T-cell (primary cell): Measurements from ENCODE around the gene TANGO2. TPM values are rescaled to one million over a fixed set of nuclear protein-coding genes. Genes with fewer than 3 reads are reported as not detected.

Experiments
- ATAC-seq, 4 experiments: fragments of 200-7000 bp in 3 of 4; fragments of 150-1000 bp in 1 of 4; cut with Tn5 transposase; replicated peaks in 1 of 4; 1 replicate in 3 of 4; 2 replicates in 1 of 4; pipeline ENCODE4 v1.10.0; 2021; ENCODE audit warnings: moderate library complexity in 3 of 4, mild to moderate bottlenecking in 2 of 4, moderate number of reproducible peaks in 1 of 4
- CTCF ChIA-PET, 2 donors: fragments of 300-600 bp; sonication (Branson Sonifier 250); formaldehyde crosslinking; loops; one replicate each; lab custom pipeline; 2022; ENCODE audit warnings: antibody characterized with exemption in 2 of 2; lab: Charles Lee
- POLR2A ChIA-PET, 2 donors: fragments of 300-600 bp; sonication (Branson Sonifier 250); formaldehyde crosslinking; loops; one replicate each; lab custom pipeline; 2022; ENCODE audit warnings: antibody characterized with exemption in 2 of 2; lab: Charles Lee
- DNase-seq, 35 experiments: peaks; one replicate each; pipeline versions ENCODE4 v3.0.0 to v3.0.0-alpha.2; 2013 to 2023
- H3K27ac ChIP-seq: one replicate; pipeline ENCODE4 v1.5.1; 2013; ENCODE audit warnings: low read length
- H3K27me3 ChIP-seq, 2 experiments: replicated peaks in 1 of 2; 1 replicate in 1 of 2; 2 replicates in 1 of 2; pipeline versions ENCODE4 v1.6.1 to v1.7.0; 2013; ENCODE audit warnings: low read length in 1 of 2, mixed read lengths in 1 of 2; ENCODE audit not compliant: control insufficient read depth in 2 of 2, insufficient read depth in 2 of 2; ENCODE audit errors: extremely low read depth in 1 of 2
- H3K36me3 ChIP-seq, 2 donors: 1 replicate in 1 of 2; 2 replicates in 1 of 2; pipeline versions ENCODE4 v1.6.1 to v1.7.0; 2013; ENCODE audit warnings: low read length in 1 of 2; ENCODE audit not compliant: control insufficient read depth in 2 of 2, insufficient read depth in 1 of 2; ENCODE audit errors: extremely low read depth in 1 of 2
- H3K4me1 ChIP-seq, 2 experiments: 1 replicate in 1 of 2; 2 replicates in 1 of 2; pipeline versions ENCODE4 v1.6.1 to v1.7.0; 2013; ENCODE audit warnings: low read length in 2 of 2, mixed read lengths in 1 of 2; ENCODE audit not compliant: insufficient read depth in 2 of 2, control insufficient read depth in 1 of 2; ENCODE audit errors: extremely low read depth in 1 of 2
- H3K4me3 ChIP-seq, 2 donors: 1 replicate in 1 of 2; 2 replicates in 1 of 2; pipeline versions ENCODE4 v1.5.1 to v1.7.0; 2013; ENCODE audit warnings: mild to moderate bottlenecking in 2 of 2, low read length in 1 of 2, moderate library complexity in 1 of 2; ENCODE audit not compliant: control insufficient read depth in 1 of 2; ENCODE audit errors: extremely low read depth in 1 of 2
- H3K9me3 ChIP-seq: 2 replicates; pipeline ENCODE4 v1.7.0; 2013
- H3K27ac Mint-ChIP-seq, 2 donors: one replicate each; pipeline ENCODE4 v1.8.0; 2020 to 2021; ENCODE audit warnings: mild to moderate bottlenecking in 2 of 2, mixed read lengths in 2 of 2
- H3K27me3 Mint-ChIP-seq, 2 donors: one replicate each; pipeline ENCODE4 v1.8.0; 2021 to 2022; ENCODE audit warnings: mixed read lengths in 2 of 2
- H3K36me3 Mint-ChIP-seq: one replicate; pipeline ENCODE4 v1.8.0; 2021; ENCODE audit warnings: mixed read lengths
- H3K4me1 Mint-ChIP-seq, 3 donors: one replicate each; pipeline ENCODE4 v1.8.0; 2020 to 2022; ENCODE audit warnings: mixed read lengths in 3 of 3, mild to moderate bottlenecking in 1 of 3
- H3K4me3 Mint-ChIP-seq, 3 donors: one replicate each; pipeline ENCODE4 v1.8.0; 2020 to 2022; ENCODE audit warnings: mild to moderate bottlenecking in 3 of 3, mixed read lengths in 3 of 3, moderate library complexity in 3 of 3
- H3K9me3 Mint-ChIP-seq, 3 donors: one replicate each; pipeline ENCODE4 v1.8.0; 2020 to 2022; ENCODE audit warnings: mixed read lengths in 3 of 3
- WGBS: methylation state at CpG from one replicate; pipeline ENCODE4 v1.1.5; 2013; ENCODE audit warnings: missing lambda C conversion rate; ENCODE audit not compliant: insufficient coverage; 5-methylcytosine and 5-hydroxymethylcytosine counted together
- total RNA-seq, 35 experiments: library from RNA in 6 of 35; stranded (reverse) in 6 of 35; fragments of 120-200 nt in 1 of 35; gene quantifications; one replicate each; pipeline versions ENCODE4 v1.2.1 to v1.2.4 and lab custom pipeline; 2013 to 2026

The TANGO2 gene
- total RNA-seq, 5 donors from 2014 or later (not counting 1 experiment from before 2014, with no cell fraction given) = 29.9 to 48.4 (median 43.7) TPM

DNA sequence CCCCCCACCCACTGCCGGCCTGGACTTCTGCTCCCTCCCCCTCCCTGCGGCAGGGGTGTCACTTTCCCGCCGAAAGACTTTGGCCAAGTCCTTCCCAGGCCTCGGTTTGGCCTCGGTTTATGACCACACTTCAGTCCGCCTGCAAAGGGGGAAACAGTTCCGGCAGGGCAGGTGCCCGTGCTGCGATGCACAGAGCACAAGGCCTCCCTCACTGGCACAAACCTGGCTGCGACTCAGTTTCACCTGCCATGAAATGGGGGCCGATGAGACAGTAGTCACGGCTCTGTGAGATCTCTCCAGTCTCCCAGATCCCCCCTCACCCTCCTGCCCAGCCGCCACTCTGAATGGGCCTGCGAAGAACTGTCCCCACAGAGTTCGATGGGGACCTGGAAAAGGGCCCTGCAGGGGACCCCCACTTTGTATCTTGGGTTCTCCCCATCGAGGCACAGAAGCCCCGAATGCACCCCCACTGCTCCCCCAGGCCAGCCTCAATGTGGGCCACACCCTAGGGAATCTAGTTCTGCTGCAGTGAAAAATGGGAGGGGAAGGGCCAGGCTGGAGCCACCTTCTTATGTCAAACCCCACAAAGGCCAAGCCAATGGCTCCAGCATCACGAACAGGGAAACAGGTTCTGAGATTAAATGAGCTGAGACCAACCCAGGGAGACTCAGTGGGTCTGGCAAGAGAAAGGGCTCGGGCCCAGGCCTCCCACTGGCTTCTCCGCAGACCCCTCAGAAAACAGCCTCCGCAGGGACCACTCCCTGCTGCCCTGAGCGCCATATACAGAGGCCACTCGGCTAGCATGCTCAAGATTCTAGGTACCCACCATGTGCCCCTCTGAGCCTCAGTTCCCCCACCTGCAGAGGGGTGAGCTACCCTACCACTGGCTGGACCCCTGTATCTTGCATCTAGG, 33.3 kb upstream of the TANGO2 start:
- ChIA-PET CTCF (no interaction called here), POLR2A (no interaction called here)
- WGBS = 94% methylated on average over 18 of the region's 24 CpGs
- ATAC-seq (no peak), DNase-seq (no peak)
- no peaks in the 10 kb centered on the region for H3K9me3 Mint-ChIP-seq
- no peak overlapping the region for H3K27ac ChIP-seq
- H3K36me3 Mint-ChIP-seq = no peaks in the 10 kb centered on the region
- peaks cover 0 to 27% of the 10 kb centered on the region in 2 experiments for H3K27me3 ChIP-seq
- H3K4me3 ChIP-seq = no peak overlapping the region
- H3K27ac Mint-ChIP-seq = no peak overlapping the region
- H3K36me3 ChIP-seq = no peaks in the 10 kb centered on the region
- H3K4me3 Mint-ChIP-seq = peak overlapping the region; percentile 57 to 70 (median 59)
- H3K4me1 ChIP-seq = peaks cover 0 to 19% of the 10 kb centered on the region in 2 experiments
- peaks cover 0 to 3% (median 3%) of the 10 kb centered on the region in 3 donors for H3K4me1 Mint-ChIP-seq
- no peaks in the 10 kb centered on the region for H3K27me3 Mint-ChIP-seq
- H3K9me3 ChIP-seq = no peaks in the 10 kb centered on the region

DNA sequence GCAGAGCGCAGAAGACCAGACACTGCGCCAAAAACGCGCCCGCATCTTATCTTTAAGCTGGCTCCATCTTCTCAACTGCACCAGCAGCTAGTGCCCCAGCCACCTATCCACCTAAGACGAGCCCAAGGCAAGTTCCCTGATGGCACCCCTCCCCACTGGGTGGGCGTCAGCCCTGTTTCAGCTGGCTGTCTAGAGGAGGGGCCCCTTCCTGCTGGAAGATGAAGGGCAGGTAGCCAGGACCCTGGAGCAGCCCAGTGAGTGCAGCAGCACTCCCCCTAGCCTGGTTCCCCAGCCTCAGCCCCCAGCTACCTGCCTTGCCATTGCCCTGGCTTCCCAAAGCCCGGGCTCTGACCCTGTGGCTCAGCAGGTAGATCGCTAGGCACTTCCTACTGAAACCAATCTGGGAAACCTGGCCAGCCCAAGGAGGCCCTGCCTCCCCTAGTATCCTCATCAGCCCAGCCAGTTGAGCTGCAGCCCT, 32.5 kb upstream of the TANGO2 start:
- Histone ChIP-seq H3K27ac (no peak overlapping the region), H3K36me3 (no peaks in the 10 kb centered on the region), H3K9me3 (no peaks in the 10 kb centered on the region), H3K27me3 (peaks cover 0 to 33% of the 10 kb centered on the region in 2 experiments), H3K4me1 (peaks cover 0 to 19% of the 10 kb centered on the region in 2 experiments), H3K4me3 (no peak overlapping the region)
- no peaks in the 10 kb centered on the region for H3K27me3 Mint-ChIP-seq
- ATAC-seq (no peak), DNase-seq (no peak)
- 63% methylated on average over 2 of the region's 9 CpGs for WGBS
- H3K27ac Mint-ChIP-seq = no peak overlapping the region
- no peaks in the 10 kb centered on the region for H3K9me3 Mint-ChIP-seq
- H3K36me3 Mint-ChIP-seq = no peaks in the 10 kb centered on the region
- POLR2A ChIA-PET = interaction anchor here in 1 of 2 donors (0.6 kb wide), 1 partner anchor 22 kb away, joined by 6 read pairs; no protein-coding TSS in a partner anchor
- H3K4me3 Mint-ChIP-seq = peak overlapping the region in 2 of 3 donors; percentile 59 to 70
- H3K4me1 Mint-ChIP-seq = peaks cover 0 to 3% (median 3%) of the 10 kb centered on the region in 3 donors
- CTCF ChIA-PET = no interaction called here

DNA sequence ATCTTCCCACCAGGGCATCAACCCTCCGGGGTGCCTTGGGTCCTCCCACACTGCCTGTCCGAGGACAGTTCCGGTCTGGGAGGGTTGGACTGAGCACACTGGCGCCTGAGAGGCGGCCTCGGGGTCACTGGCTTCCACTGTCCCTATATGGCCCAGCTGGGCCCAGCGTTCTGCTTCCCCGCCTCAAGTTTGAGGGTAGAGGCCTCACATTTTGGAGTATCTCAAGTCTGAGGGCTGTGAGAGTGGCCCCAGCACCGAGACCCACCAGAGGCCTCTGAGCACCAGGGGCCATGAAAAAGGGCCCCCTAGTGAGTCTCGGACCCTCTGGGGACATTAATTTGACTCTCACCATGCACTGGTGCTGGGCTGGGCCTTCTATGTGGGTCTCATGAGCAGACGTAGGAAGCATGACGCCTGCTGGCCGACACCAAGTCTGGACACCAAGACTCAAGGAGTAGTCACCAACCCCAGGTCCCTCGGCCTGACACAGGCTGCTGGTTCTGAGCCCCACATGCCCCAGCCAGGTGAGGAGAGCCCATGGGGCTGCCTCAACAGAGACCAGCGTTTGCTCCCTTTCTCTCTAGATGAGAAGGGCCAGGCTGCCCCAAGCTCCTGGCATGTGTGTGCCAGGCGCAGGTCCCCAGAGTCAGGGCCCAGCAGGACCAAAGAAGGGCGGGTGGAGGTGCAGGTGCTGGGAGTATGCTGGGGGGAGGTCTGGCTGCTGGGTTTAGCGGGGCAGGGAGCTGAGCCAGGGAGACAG, 31.8 kb upstream of the TANGO2 start:
- Mint-ChIP-seq H3K4me3 (no peak overlapping the region), H3K27ac (no peak overlapping the region), H3K9me3 (no peaks in the 10 kb centered on the region), H3K36me3 (no peaks in the 10 kb centered on the region), H3K27me3 (no peaks in the 10 kb centered on the region), H3K4me1 (peaks cover 0 to 3% (median 3%) of the 10 kb centered on the region in 3 donors)
- 88% methylated on average over 18 of the region's 18 CpGs for WGBS
- H3K27me3 ChIP-seq = peaks cover 0 to 31% of the 10 kb centered on the region in 2 experiments
- H3K4me3 ChIP-seq = no peak overlapping the region
- H3K27ac ChIP-seq = no peak overlapping the region
- ATAC-seq = no peak
- ChIA-PET POLR2A (no interaction called here), CTCF (no interaction called here)
- H3K4me1 ChIP-seq = peaks cover 0 to 19% of the 10 kb centered on the region in 2 experiments
- H3K36me3 ChIP-seq = no peaks in the 10 kb centered on the region
- H3K9me3 ChIP-seq = no peaks in the 10 kb centered on the region
- no peak for DNase-seq

DNA sequence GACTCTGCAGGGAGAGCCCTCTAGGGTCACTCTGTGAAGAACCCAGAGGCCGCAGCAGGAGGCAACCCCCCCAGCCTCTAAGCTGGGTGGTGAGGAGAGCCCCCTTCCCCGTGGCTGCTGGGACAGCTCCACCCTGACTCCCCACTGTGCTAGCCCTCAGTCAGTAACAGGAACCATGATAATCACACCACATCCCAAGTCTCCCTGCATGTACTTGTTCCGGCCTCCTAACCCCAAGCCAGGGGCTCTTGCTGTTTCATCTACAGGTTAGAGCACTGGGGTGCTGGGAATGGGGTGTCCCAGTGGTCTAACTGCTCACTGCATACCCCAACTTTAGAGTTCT, 31.2 kb upstream of the TANGO2 start:
- no peak overlapping the region for H3K27ac ChIP-seq
- Mint-ChIP-seq H3K4me1 (peaks cover 0 to 3% (median 3%) of the 10 kb centered on the region in 3 donors), H3K27ac (no peak overlapping the region)

DNA sequence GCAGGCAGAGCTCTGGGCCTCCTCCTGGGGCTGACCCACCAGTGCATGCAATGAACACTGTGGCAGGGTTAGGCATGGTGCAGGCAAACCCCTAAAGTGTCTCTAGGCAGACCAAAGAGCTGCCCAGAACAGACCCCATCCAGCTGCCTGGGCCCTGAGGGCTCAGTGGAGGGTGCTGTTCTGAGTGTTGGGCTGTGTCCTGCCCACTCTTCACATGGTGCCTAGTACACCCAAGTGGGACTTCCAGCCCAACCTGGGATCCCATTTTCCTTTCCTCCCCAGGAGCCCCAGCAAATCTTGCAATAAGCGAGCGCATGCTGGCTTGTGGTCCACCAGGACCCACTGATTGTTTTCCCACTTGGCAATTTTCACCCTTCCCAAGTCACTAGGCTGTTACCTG, 30.7 kb upstream of the TANGO2 start:
- DNase-seq = no peak
- H3K36me3 ChIP-seq = no peaks in the 10 kb centered on the region
- peaks cover 0 to 19% of the 10 kb centered on the region in 2 experiments for H3K4me1 ChIP-seq
- Mint-ChIP-seq H3K27ac (no peak overlapping the region), H3K27me3 (no peaks in the 10 kb centered on the region), H3K36me3 (no peaks in the 10 kb centered on the region), H3K4me1 (peaks cover 0 to 3% (median 3%) of the 10 kb centered on the region in 3 donors), H3K4me3 (no peak overlapping the region), H3K9me3 (no peaks in the 10 kb centered on the region)
- CTCF ChIA-PET = interaction anchor here in 1 of 2 donors (0.6 kb wide), 1 partner anchor 20 kb away, joined by 4 read pairs; no protein-coding TSS in a partner anchor
- 69% methylated on average over 2 of the region's 2 CpGs for WGBS
- peaks cover 0 to 26% of the 10 kb centered on the region in 2 experiments for H3K27me3 ChIP-seq
- POLR2A ChIA-PET = no interaction called here
- H3K9me3 ChIP-seq = no peaks in the 10 kb centered on the region
- H3K4me3 ChIP-seq = no peak overlapping the region
- no peak overlapping the region for H3K27ac ChIP-seq
- ATAC-seq = no peak

More for the DNA sequence above, 31.2 kb upstream of the TANGO2 start:
- ChIA-PET POLR2A (no interaction called here), CTCF (no interaction called here)
- WGBS = 100% methylated on average over 1 of the region's 3 CpGs
- Mint-ChIP-seq H3K27me3 (no peaks in the 10 kb centered on the region), H3K9me3 (no peaks in the 10 kb centered on the region), H3K4me3 (no peak overlapping the region), H3K36me3 (no peaks in the 10 kb centered on the region)
- Histone ChIP-seq H3K4me1 (peaks cover 0 to 19% of the 10 kb centered on the region in 2 experiments), H3K9me3 (no peaks in the 10 kb centered on the region), H3K27me3 (peaks cover 0 to 30% of the 10 kb centered on the region in 2 experiments), H3K4me3 (no peak overlapping the region), H3K36me3 (no peaks in the 10 kb centered on the region)
- DNase-seq (no peak), ATAC-seq (no peak)
